HepG2 (cell line): ENCODE data around the gene ACACA. TPM values are rescaled to one million over a fixed set of nuclear protein-coding genes. Genes with fewer than 3 reads are reported as not detected.

Experiments used
- ATAC-seq: fragments of 200-7000 bp; cut with Tn5 transposase; 3 replicates; pipeline ENCODE4 v1.9.1; 2020; ENCODE audit warnings: mild to moderate bottlenecking, moderate library complexity
- BruUV-seq: library from RNA; stranded (reverse); fragments of 400-500 nt; replicated peaks from 2 replicates; lab custom pipeline; 2021; lab: Mats Ljungman, UMichigan
- CTCF ChIA-PET: fragments of 300-600 bp; formaldehyde crosslinking; extraction: SDS; loops from one replicate; lab custom pipeline; 2021; ENCODE audit warnings: low total read pairs, inconsistent platforms, low intra/inter-chr PET ratio; lab: Yijun Ruan, JAX
- POLR2A ChIA-PET: fragments of 350-600 bp; sonication (Branson Sonifier 250); formaldehyde crosslinking; loops from one replicate; lab custom pipeline; 2020; ENCODE audit warnings: antibody characterized with exemption, inconsistent platforms; lab: Yijun Ruan, JAX
- DNase-seq: peaks from one replicate; pipeline ENCODE4 v3.0.0-alpha.2; 2015; ENCODE audit warnings: low spot score
- FAIRE-seq: peaks from 3 replicates; lab custom pipeline; 2011; peaks lifted over from hg19 to GRCh38; lab: Jason Lieb, UNC
- H2AFZ ChIP-seq: one replicate; pipeline ENCODE4 v1.6.1; 2011; ENCODE audit warnings: low read length, inconsistent platforms
- H3K27ac ChIP-seq: fragments of 300-600 bp; 3 replicates; pipeline ENCODE4 v1.8.0; 2011; ENCODE audit warnings: mixed run types, mild to moderate bottlenecking, mixed read lengths, low read length, inconsistent platforms; ENCODE audit not compliant: insufficient read depth; ENCODE audit errors: extremely low read length
- H3K27me3 ChIP-seq, 2 experiments: fragments of 200-600 bp in 1 of 2; 2 replicates in 1 of 2; 3 replicates in 1 of 2; pipeline versions ENCODE4 v1.6.0 to v1.8.0; 2011; ENCODE audit warnings: low read length in 2 of 2, mild to moderate bottlenecking in 2 of 2, moderate library complexity in 2 of 2, inconsistent platforms in 1 of 2; ENCODE audit not compliant: insufficient read depth in 2 of 2, control insufficient read depth in 1 of 2
- H3K36me3 ChIP-seq, 2 experiments: fragments of 200-600 bp in 1 of 2; replicated peaks in 1 of 2; 2 replicates in 1 of 2; 3 replicates in 1 of 2; pipeline versions ENCODE4 v1.5.1 to v1.8.0; 2011; ENCODE audit warnings: low read length in 2 of 2, inconsistent platforms in 1 of 2; ENCODE audit not compliant: insufficient read depth in 2 of 2, control insufficient read depth in 1 of 2
- H3K4me1 ChIP-seq: 2 replicates; pipeline ENCODE4 v1.5.1; 2012; ENCODE audit warnings: low read length, inconsistent platforms; ENCODE audit not compliant: insufficient read depth
- H3K4me2 ChIP-seq: 2 replicates; pipeline ENCODE4 v1.6.0; 2011; ENCODE audit warnings: low read depth, low read length, inconsistent platforms
- H3K4me3 ChIP-seq, 3 experiments: fragments of 200-600 bp in 1 of 3; sonication (generic), shearing (Covaris generic) in 1 of 3; replicated peaks in 1 of 3; 2 replicates each; pipeline ENCODE4 v1.5.1; 2011 to 2016; ENCODE audit warnings: low read length in 3 of 3, inconsistent platforms in 2 of 3, low read depth in 2 of 3, mild to moderate bottlenecking in 2 of 3, control low read depth in 1 of 3, mixed read lengths in 1 of 3; ENCODE audit not compliant: insufficient read depth in 1 of 3
- H3K79me2 ChIP-seq: one replicate; pipeline ENCODE4 v1.6.1; 2011; ENCODE audit warnings: low read length, inconsistent platforms; ENCODE audit not compliant: insufficient read depth
- H3K9ac ChIP-seq: 2 replicates; pipeline ENCODE4 v1.6.0; 2011; ENCODE audit warnings: mild to moderate bottlenecking, low read depth, low read length, inconsistent platforms; ENCODE audit not compliant: insufficient read depth
- H3K9me3 ChIP-seq: 2 replicates; pipeline ENCODE4 v1.5.1; 2012; ENCODE audit warnings: mild to moderate bottlenecking, low read length
- H4K20me1 ChIP-seq: 2 replicates; pipeline ENCODE4 v1.6.0; 2011; ENCODE audit warnings: inconsistent platforms, mild to moderate bottlenecking, low read length, moderate library complexity; ENCODE audit not compliant: insufficient read depth
- HMG20B ChIP-seq: conservative IDR thresholded peaks from 2 replicates; pipeline ENCODE4 v1.6.1; 2016; ENCODE audit warnings: missing genetic modification reagents, missing compliant biosample characterization
- MIXL1 ChIP-seq: IDR thresholded peaks from 2 replicates; pipeline ENCODE4 v1.6.1; 2016
- NR1H2 ChIP-seq: sonication (generic); formaldehyde crosslinking; IDR thresholded peaks from 2 replicates; pipeline ENCODE4 v1.8.1; 2022; ENCODE audit warnings: low read depth, missing genetic modification reagents, borderline replicate concordance
- SMC3 ChIP-seq: IDR thresholded peaks from 2 replicates; pipeline ENCODE4 v1.6.1; 2011; ENCODE audit warnings: low read length, improper control_type of control experiment
- TOPORS ChIP-seq: sonication (generic); formaldehyde crosslinking; IDR thresholded peaks from 2 replicates; pipeline ENCODE4 v1.8.0; 2023; ENCODE audit warnings: mild to moderate bottlenecking, missing genetic modification reagents
- ZNF530 ChIP-seq: sonication (generic); formaldehyde crosslinking; IDR thresholded peaks from 2 replicates; pipeline ENCODE4 v1.5.0; 2020; ENCODE audit warnings: low read depth, mild to moderate bottlenecking, missing genetic modification reagents
- ZNF747 ChIP-seq: sonication (generic); formaldehyde crosslinking; IDR thresholded peaks from 2 replicates; pipeline ENCODE4 v1.8.1; 2023; ENCODE audit warnings: missing genetic modification reagents, mild to moderate bottlenecking, borderline replicate concordance
- ZNF766 ChIP-seq: sonication (generic); formaldehyde crosslinking; IDR thresholded peaks from 2 replicates; pipeline ENCODE4 v1.5.0; 2020; ENCODE audit warnings: missing genetic modification reagents, borderline replicate concordance
- ZSCAN29 ChIP-seq: sonication (generic); formaldehyde crosslinking; conservative IDR thresholded peaks from 2 replicates; pipeline ENCODE4 v1.4.0; 2020; ENCODE audit warnings: mild to moderate bottlenecking, missing genetic modification reagents
- WGBS: methylation state at CpG from one replicate; pipeline ENCODE4 v1.1.6; 2017; ENCODE audit warnings: low lambda C conversion rate; 5-methylcytosine and 5-hydroxymethylcytosine counted together
- in situ Hi-C: cut with HindIII; loops from 2 replicates; pipeline ENCODE4 v1.10.0; 2017; ENCODE audit warnings: low pct_unique_long_range_greater_than_20kb; ENCODE audit not compliant: extremely low pct_ligation_motif_present
- intact Hi-C: fragments of 100-400 bp; cut with micrococcal nuclease; formaldehyde crosslinking; loops from one replicate; pipeline ENCODE4 v1.10.0; 2022; ENCODE audit not compliant: unreplicated experiment
- polyA plus RNA-seq, 8 experiments: library from polyadenylated mRNA; depleted of rRNA in 3 of 8; stranded (reverse) in 7 of 8; unstranded in 1 of 8; fragments of >200 nt; fragmentation: Illumina TruSeq in 4 of 8; extraction: Trizol in 4 of 8; gene quantifications; 2 replicates each; pipeline versions ENCODE4 v1.2.1 to v1.2.3, GENCODE V29; 2011 to 2016; ENCODE audit warnings: low read depth in 4 of 8, missing spikeins in 1 of 8, mixed read lengths in 1 of 8; ENCODE audit not compliant: insufficient read depth in 1 of 8
- total RNA-seq, 5 experiments: library from RNA; depleted of rRNA; stranded (reverse); fragments of >200 nt; fragmentation: Illumina TruSeq; extraction: Trizol; gene quantifications; 2 replicates each; pipeline ENCODE4 v1.2.3, GENCODE V29; 2016; ENCODE audit warnings: low read depth in 1 of 5

ACACA gene
- total and polyA plus RNA-seq, 2 of the 13 experiments (the other 11 are each of a cell fraction or from before 2014, with no cell fraction given), result 39.2 to 47.2 TPM

DNA sequence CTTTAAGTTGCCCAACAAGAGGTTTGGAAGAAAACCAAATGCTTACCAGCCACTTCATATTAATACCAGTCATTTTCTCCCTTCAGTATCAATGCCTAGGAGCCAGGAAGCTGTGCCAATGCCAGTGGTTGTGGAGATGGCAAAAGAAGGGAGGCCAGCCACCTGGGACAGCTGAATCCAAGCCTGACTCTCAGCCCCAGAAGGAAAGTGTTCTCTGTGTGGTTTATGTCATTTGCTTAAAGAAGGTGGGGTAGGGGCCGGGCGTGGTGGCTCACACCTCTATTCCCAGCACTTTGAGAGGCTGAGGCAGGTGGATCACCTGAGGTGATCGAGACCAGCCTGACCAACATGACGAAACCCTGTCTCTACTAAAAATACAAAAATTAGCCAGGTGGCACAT lies 17.5 kb downstream of the ACACA start:
- H3K4me1 ChIP-seq, result no peaks in the 10 kb centered on the region
- no peaks in the 10 kb centered on the region for H3K36me3 ChIP-seq
- no peak for TF ChIP-seq ZNF747 (CRISPR knock-in tag)
- H3K4me3 ChIP-seq, result no peak overlapping the region
- in situ Hi-C loops, result no loop called here
- ChIA-PET CTCF (no interaction called here), POLR2A (no interaction called here)
- no peak overlapping the region for H3K27ac ChIP-seq
- no peak overlapping the region for H3K9ac ChIP-seq
- BruUV-seq, result no TSS peak
- no peaks in the 10 kb centered on the region for H4K20me1 ChIP-seq
- no peaks in the 10 kb centered on the region for H3K27me3 ChIP-seq
- no peak overlapping the region for H3K4me2 ChIP-seq
- intact Hi-C loops, result no loop called here
- no peak for FAIRE-seq
- no peaks in the 10 kb centered on the region for H3K9me3 ChIP-seq
- WGBS, result 96% methylated on average over 4 of the region's 4 CpGs
- ATAC-seq, result no peak
- DNase-seq, result no peak
- H2AFZ ChIP-seq, result no peak overlapping the region
- no peaks in the 10 kb centered on the region for H3K79me2 ChIP-seq

DNA sequence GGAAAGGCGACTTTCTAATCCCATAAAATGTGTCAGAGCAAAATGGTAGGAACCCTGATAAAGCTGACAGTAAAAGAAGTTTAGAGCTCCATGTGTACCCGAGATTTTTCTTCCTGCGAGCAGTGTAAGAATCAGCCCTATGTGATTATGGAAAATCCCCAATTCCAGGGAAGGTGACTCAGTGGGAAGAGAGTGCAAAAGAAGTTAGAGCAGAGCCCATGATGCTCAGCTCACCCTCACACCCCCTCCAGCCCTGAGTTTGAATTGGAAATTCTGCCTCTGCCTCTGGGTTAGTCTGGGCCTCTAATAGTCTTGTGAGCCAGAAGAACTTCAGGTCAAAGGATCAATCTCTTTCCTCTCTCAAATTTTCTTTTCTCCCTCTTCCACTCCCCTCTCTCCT lies 18.4 kb downstream of the ACACA start:
- ChIA-PET CTCF (no interaction called here), POLR2A (no interaction called here)
- H2AFZ ChIP-seq, result no peak overlapping the region
- 96% methylated on average over 3 of the region's 3 CpGs for WGBS
- no peak for ATAC-seq
- H3K4me2 ChIP-seq, result no peak overlapping the region
- no TSS peak for BruUV-seq
- H3K4me3 ChIP-seq, result no peak overlapping the region
- no peak for FAIRE-seq
- DNase-seq, result no peak
- no peaks in the 10 kb centered on the region for H3K36me3 ChIP-seq
- H4K20me1 ChIP-seq, result no peaks in the 10 kb centered on the region
- no peaks in the 10 kb centered on the region for H3K27me3 ChIP-seq
- H3K9me3 ChIP-seq, result no peaks in the 10 kb centered on the region
- no peaks in the 10 kb centered on the region for H3K79me2 ChIP-seq
- H3K4me1 ChIP-seq, result no peaks in the 10 kb centered on the region
- H3K9ac ChIP-seq, result no peak overlapping the region
- intact Hi-C loops (no loop called here), in situ Hi-C loops (no loop called here)
- H3K27ac ChIP-seq, result no peak overlapping the region
- TF ChIP-seq NR1H2 (CRISPR knock-in tag) (no peak), SMC3 (no peak), ZNF530 (CRISPR knock-in tag) (no peak), ZNF766 (CRISPR knock-in tag) (no peak), HMG20B (CRISPR knock-in tag) (no peak), TOPORS (CRISPR knock-in tag) (no peak), MIXL1 (no peak), ZSCAN29 (no peak)
